ENCODE measurements around the gene TNFSF12.

GRCh38 chr17:7575481-7575883 lies 26.6 kb downstream of the TNFSF12 start:
- TF ChIP-seq EZH2 (IDR thresholded peaks at IDR 0.05; ENCODE audit: low read length, unreplicated experiment) (no peak), CTCF (conservative IDR thresholded peaks at IDR 0.05; ENCODE audit: low read depth, low read length) (no peak), EZH2phosphoT487 (IDR thresholded peaks at IDR 0.05; ENCODE audit: borderline replicate concordance, low read length) (no peak)

Data from PC-3 (cell line).